Measurements from ENCODE around the gene RNF112. TPM values are rescaled to one million over a fixed set of nuclear protein-coding genes. Genes with fewer than 3 reads are reported as not detected.

The RNF112 gene
- total RNA-seq, 1 donor = under 0.01 TPM

DNA sequence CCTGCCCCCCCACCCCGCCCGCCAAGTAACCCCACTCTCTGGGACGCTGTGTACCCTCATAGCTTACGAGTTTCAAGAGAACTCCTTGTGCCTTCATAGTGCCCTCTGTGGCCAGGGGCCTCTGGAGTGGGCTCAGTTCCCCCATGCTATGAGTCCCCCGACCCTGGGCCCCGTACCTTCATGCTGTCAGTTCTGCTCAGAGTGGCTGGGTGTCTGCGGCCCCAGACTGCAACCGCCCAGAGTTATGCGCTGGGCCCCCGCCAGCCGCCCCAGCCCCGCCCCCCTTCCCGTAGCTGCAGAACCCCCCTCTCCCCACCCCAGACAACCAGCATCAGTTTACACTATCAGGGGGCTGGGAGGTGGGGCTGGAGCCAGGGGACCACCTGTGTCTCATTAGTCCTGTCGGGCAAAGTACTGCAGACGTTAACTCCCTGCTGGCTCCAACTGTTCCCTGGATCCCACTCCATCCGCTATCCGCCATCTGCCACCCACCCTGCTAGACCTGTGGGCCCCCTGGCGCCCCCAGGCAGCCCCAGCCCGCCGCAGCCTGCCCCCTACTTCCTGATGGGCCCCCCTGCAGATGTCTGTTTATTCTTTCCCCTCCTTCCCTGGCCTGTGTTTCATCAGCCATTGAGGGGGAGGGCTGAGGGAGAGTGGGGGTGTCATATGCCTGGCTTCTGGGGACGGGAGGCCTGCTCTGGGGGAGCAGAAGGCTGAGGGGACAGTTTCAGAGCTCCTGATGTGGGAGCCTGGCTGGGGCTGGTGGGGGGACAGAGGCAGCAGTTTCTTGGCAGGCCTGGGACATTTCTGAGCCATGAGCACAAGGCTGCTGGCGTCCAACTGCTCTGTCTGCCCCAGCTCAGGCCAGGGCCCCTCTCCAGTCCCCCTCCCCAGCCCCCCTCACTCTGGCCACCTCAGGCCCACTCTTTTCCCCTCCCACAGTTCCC is 23.8 kb upstream of the RNF112 start, which contains the start of gene MFAP4:
TSS of gene MFAP4 (minus strand) at position 217 of the 947 bp plus-strand sequence. CDS start at position 182, 35 bp downstream.
- peak in 2 of 3 donors; percentile 49 to 65 for DNase-seq (ENCODE audit: low read depth in 2 of 3, low spot score in 2 of 3)

GRCh38 chr17:19387921-19388521 is 23.0 kb upstream of the RNF112 start:
- no peak for DNase-seq (ENCODE audit: low read depth in 2 of 3, low spot score in 2 of 3)

DNA sequence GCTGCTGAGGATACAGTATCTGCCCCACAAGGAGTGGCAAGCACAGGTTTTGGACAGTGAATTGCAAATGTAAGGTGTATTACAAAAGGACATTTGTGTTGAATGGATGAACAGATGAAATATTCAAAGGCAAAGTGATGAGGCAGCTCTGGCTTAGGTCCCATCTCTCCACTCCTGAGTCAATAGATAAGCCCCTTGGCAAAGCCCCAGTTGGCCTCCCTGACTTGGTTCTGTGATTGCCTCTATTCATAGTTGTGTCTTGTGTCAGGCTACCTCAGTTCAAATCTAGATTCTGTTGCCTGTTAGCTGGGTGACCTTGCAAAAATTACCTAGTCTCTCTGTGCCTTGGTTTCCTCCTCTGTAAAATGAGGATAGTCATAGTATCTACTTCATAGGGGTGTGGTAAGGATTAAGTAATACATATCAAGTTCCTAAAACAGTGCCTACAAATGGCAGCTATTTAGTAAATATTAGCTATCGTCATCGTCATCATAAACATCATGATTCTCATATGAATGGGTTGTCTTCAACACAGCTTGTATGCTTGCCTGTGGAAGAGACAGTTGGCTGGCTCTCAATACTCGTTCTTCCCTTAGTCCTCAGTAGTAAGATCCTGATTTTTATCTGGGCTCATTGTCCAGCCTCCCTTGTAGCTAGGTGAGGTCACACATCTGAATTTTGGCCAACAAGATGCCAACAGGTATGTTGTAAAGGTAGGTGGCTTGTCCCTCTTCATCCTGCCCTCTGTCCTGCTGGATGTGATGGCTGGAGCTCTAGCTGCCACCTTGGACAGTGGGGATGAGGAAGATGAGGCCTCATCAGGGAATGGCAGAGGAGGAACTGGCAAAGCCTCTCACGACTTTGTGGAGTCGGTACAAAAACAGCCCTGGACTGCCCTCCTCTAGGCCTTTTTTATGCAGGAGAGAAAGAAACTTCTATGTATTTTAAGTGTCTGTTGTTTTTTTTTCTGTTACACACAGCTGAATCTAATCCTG is 21.9 kb upstream of the RNF112 start:
- no peak for DNase-seq (ENCODE audit: low read depth in 2 of 3, low spot score in 2 of 3)

DNA sequence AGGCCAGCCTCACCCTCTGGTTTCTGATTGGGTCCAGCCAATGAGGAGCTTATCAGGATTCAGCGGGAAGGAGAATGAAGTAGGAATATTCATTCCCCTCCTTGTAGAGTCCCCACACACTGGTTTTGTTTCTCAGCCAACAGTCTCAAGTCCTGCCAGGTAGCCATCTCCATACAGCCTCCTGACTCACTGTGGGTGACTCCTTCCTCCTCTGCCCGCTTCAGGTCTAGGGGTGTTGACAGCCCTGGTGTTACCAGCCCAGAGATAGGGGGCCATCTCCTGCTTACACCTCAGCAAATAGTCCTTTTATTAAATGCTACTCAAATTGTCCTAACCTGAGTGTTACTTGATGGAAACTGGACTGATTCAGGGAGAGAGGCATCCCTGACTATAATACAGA is 20.1 kb upstream of the RNF112 start:
- DNase-seq (ENCODE audit: low read depth in 2 of 3, low spot score in 2 of 3) = no peak

DNA sequence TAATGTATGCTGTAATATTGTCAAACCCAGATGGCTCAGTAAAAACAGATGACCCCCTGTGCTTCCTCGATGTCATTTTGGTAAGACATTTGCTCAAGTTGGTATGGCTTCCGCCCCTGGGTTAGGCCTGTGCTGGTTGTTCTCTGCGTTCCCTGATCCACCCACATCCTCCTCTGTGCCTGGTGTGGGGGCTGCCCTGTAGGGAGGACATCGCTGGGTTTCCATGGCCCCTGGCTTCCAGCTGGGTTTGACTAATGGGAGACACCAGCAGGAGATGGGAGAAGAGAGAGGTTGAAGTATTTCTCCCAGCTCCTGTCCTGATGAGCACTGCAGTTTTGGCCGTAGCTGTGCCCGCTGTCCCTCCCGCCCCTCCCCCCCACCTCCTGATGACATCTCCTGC is 19.6 kb upstream of the RNF112 start:
- DNase-seq (ENCODE audit: low read depth in 2 of 3, low spot score in 2 of 3) = no peak

DNA sequence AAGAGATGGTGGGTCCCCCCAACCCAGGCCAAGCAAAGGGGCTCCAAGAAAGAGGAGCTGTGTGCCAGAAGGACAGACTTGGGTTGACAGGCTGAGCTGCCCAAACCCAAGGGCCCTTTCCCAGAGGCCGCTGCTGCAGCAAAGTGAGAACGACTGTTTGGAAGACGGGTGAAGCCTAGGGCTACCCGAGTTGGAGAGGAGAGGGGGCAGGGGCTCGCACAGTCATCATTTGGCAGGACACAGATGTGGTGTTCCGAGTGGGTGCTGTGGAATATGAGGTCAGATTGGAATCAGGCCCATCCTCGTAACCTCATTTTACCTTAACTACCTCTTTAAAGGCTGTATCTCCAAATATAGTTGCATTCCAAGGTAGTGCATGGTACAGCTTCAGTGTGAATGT is 18.7 kb upstream of the RNF112 start:
- DNase-seq (ENCODE audit: low read depth in 2 of 3, low spot score in 2 of 3) = no peak

GRCh38 chr17:19397556-19398041 is 13.4 kb upstream of the RNF112 start:
- DNase-seq (ENCODE audit: low read depth in 2 of 3, low spot score in 2 of 3) = no peak

- DNase-seq (ENCODE audit: low read depth in 2 of 3, low spot score in 2 of 3) = peak in 2 of 3 donors; percentile 82 to 90
These were observed 12.5 kb upstream of the RNF112 start for GRCh38 chr17:19398301-19399181.

DNA sequence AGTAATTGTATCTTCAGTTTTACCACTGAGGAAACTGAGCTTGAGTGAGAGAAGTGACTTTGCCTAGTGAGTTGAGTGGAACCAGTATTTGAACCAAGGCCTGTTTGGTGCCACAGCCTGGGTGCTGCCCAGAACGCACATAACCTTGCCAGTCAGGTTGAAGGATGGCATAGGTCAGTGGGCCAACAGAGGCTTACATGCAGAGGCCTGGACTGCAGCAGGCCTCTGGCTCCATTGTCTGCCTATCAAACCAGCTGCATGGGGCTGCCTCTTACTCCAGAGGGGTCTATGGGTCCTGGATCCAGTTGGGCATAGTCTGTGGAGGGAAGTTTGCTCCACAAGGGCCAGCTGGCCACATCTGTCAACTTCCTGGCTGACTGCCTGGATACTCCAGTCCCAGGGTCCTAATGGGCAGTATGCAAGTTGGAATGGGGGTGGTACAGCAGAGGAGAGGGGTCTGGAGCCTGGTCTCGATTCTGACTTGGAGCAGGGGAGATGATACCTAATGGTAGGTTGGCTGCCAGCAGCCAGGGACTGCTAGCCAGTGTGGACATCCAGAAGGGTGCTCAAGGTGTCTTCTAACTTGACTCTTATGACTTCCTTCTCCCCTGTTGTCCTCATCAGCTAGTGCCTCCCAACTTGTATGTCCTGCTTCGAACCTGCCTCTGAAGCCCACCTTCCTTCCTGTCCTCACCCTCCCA is 11.1 kb upstream of the RNF112 start:
- no peak for DNase-seq (ENCODE audit: low read depth in 2 of 3, low spot score in 2 of 3)

GRCh38 chr17:19401321-19402010 is 9.6 kb upstream of the RNF112 start:
- no peak for DNase-seq (ENCODE audit: low read depth in 2 of 3, low spot score in 2 of 3)

- no peak for DNase-seq (ENCODE audit: low read depth in 2 of 3, low spot score in 2 of 3)
These were observed 8.9 kb upstream of the RNF112 start for GRCh38 chr17:19402171-19402570.

GRCh38 chr17:19403021-19403420 is 8.0 kb upstream of the RNF112 start:
- no peak for DNase-seq (ENCODE audit: low read depth in 2 of 3, low spot score in 2 of 3)

DNA sequence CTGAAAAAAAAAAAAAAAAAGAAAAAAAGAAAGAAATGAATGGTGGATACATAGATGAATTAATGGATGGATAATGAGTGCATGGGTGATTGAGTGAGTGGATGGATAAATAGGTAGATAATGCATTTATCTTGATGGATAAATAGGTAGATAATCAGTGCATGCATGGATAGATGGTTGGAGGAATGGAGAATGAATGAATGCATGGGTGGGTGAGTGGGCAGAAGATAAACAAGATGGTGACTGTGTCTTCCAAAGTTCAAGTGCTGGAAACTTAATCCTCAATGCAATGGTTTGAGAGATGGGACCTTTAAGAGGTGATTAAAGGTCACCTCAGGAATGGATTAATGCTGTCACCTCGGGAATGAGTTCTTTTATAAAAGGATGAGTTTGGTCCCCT is 6.8 kb upstream of the RNF112 start:
- no peak for DNase-seq (ENCODE audit: low read depth in 2 of 3, low spot score in 2 of 3)

DNA sequence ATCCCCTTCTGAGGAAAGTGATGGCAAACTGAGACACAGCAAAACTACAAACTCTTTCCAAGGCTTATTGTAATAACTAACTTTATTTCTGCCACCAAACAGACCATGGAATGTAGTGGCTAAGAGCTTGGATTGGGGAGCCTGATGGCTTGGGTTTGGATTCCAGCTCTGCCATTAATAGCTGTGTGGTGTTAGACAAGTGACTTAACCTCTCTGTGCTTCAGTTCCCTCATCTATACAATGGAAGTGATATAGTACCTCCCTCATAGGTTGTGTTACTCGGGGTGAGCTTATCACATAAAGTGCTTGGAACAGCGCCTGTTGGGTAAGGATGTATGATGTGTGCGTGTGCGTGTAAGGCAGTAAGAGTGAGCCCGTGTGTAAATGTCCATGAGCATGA is 5.9 kb upstream of the RNF112 start:
- DNase-seq (ENCODE audit: low read depth in 2 of 3, low spot score in 2 of 3) = no peak

GRCh38 chr17:19407601-19408345 is 3.3 kb upstream of the RNF112 start:
- no peak for DNase-seq (ENCODE audit: low read depth in 2 of 3, low spot score in 2 of 3)

DNA sequence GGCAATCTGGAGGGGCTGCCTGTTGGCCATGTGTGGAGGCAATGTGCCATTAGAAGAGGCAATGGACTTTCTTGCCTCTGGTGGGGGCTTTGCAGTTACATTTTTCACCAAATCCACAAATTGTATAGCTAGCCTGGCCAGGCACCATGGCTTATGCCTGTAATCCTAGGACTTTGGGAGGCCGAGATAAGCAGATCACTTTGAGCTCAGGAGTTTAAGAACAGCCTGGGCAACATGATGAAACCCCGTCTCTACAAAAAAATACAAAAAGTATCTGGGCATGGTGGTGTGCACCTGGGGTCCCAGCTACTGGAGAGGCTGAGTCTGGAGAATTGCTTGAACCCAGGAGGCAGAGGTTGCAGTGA is 2.7 kb upstream of the RNF112 start:
- no peak for DNase-seq (ENCODE audit: low read depth in 2 of 3, low spot score in 2 of 3)

GRCh38 chr17:19409066-19409465 is 2.0 kb upstream of the RNF112 start:
- DNase-seq (ENCODE audit: low read depth in 2 of 3, low spot score in 2 of 3) = no peak

GRCh38 chr17:19409509-19409908 is 1.5 kb upstream of the RNF112 start:
- DNase-seq (ENCODE audit: low read depth in 2 of 3, low spot score in 2 of 3) = no peak

Data from hematopoietic multipotent progenitor cell (in vitro differentiated cells).